ENCODE measurements around the gene TMEM271. TPM values are rescaled to one million over a fixed set of nuclear protein-coding genes. Genes with fewer than 3 reads are reported as not detected.

TMEM271 gene
- total and polyA plus RNA-seq, 10 of the 15 experiments (the other 5 are each of a cell fraction or from before 2014, with no cell fraction given): not detected

DNA sequence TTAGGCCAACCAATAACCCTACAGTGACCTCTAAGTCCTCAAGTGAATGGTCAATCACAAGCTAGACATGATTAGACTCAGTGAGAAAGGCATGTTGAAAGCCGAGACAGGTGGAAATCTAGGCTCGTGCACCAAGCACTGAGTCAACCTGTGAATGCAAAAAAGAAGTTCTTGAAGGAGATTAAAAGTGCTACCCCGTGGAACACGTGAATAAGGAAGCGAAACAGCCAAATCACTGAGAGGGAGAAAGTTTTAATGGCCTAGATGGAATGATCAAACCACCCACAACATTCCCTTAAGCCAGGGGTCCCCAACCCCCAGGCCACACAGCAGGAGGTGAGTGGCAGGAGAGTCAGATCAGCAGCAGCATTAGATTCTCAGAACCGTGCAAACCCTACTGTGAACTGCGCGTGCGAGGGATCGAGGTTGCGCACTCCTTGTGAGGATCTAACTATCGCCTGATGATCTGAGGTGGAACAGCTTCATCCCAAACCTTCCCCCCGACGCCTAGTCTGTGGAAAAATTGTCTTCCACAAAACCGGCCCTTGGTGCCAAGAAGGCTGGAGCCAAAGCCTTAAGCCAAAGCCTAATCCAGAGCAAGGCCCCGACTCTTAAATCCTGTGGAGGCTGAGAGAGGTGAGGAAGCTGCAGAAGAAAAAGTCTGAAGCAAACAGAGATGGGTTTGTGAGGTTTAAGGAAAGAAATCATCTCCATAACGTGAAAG, 29.8 kb upstream of the TMEM271 start (continued):
- TF ChIP-seq BCLAF1 (IDR thresholded peaks at IDR 0.05) (no peak), KLF5 (IDR thresholded peaks at IDR 0.05; ENCODE audit: partially characterized antibody) (no peak), TCF12 (IDR thresholded peaks at IDR 0.05; ENCODE audit: low read depth, low read length) (0 out of 2 replicates have a peak, but pooled peaks have one; percentile 3), RELB (IDR thresholded peaks at IDR 0.05; ENCODE audit: low read depth) (no peak)
- TF ChIP-seq, protein P1, sequence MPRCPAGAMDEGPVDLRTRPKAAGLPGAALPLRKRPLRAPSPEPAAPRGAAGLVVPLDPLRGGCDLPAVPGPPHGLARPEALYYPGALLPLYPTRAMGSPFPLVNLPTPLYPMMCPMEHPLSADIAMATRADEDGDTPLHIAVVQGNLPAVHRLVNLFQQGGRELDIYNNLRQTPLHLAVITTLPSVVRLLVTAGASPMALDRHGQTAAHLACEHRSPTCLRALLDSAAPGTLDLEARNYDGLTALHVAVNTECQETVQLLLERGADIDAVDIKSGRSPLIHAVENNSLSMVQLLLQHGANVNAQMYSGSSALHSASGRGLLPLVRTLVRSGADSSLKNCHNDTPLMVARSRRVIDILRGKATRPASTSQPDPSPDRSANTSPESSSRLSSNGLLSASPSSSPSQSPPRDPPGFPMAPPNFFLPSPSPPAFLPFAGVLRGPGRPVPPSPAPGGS (IDR thresholded peaks at IDR 0.05; ENCODE audit: borderline replicate concordance, insufficient read depth, low read depth, low read length, poor library complexity, severe bottlenecking): no peak
